Measurements from ENCODE around the gene CRIM1.

- TF ChIP-seq POLR2A (IDR thresholded peaks at IDR 0.05) (no peak), CTCF (IDR thresholded peaks at IDR 0.05) (no peak)
Measured at GRCh38 chr2:36432479-36432878, 76.9 kb downstream of the CRIM1 start.
